Measurements from ENCODE around the gene AQR.
"Not testable (repeated sequence)": the region's sequence is repeated elsewhere in the genome, so short reads cannot be mapped to it uniquely, and the experiment has no call there.

- TF ChIP-seq, protein P1, sequence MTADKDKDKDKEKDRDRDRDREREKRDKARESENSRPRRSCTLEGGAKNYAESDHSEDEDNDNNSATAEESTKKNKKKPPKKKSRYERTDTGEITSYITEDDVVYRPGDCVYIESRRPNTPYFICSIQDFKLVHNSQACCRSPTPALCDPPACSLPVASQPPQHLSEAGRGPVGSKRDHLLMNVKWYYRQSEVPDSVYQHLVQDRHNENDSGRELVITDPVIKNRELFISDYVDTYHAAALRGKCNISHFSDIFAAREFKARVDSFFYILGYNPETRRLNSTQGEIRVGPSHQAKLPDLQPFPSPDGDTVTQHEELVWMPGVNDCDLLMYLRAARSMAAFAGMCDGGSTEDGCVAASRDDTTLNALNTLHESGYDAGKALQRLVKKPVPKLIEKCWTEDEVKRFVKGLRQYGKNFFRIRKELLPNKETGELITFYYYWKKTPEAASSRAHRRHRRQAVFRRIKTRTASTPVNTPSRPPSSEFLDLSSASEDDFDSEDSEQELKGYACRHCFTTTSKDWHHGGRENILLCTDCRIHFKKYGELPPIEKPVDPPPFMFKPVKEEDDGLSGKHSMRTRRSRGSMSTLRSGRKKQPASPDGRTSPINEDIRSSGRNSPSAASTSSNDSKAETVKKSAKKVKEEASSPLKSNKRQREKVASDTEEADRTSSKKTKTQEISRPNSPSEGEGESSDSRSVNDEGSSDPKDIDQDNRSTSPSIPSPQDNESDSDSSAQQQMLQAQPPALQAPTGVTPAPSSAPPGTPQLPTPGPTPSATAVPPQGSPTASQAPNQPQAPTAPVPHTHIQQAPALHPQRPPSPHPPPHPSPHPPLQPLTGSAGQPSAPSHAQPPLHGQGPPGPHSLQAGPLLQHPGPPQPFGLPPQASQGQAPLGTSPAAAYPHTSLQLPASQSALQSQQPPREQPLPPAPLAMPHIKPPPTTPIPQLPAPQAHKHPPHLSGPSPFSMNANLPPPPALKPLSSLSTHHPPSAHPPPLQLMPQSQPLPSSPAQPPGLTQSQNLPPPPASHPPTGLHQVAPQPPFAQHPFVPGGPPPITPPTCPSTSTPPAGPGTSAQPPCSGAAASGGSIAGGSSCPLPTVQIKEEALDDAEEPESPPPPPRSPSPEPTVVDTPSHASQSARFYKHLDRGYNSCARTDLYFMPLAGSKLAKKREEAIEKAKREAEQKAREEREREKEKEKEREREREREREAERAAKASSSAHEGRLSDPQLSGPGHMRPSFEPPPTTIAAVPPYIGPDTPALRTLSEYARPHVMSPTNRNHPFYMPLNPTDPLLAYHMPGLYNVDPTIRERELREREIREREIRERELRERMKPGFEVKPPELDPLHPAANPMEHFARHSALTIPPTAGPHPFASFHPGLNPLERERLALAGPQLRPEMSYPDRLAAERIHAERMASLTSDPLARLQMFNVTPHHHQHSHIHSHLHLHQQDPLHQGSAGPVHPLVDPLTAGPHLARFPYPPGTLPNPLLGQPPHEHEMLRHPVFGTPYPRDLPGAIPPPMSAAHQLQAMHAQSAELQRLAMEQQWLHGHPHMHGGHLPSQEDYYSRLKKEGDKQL (CRISPR knock-in tag; IDR thresholded peaks at IDR 0.05; ENCODE audit: low read depth): not testable (repeated sequence)
- TF ChIP-seq CBX1 (IDR thresholded peaks at IDR 0.05; ENCODE audit: low read depth); ZBTB33 (CRISPR knock-in tag; IDR thresholded peaks at IDR 0.05); RAD21 (CRISPR knock-in tag; IDR thresholded peaks at IDR 0.05); ZNF749 (CRISPR knock-in tag; IDR thresholded peaks at IDR 0.05; ENCODE audit: borderline replicate concordance); CTCF (CRISPR knock-in tag; IDR thresholded peaks at IDR 0.05); HNF4A (CRISPR knock-in tag; IDR thresholded peaks at IDR 0.05); ETV5 (CRISPR knock-in tag; IDR thresholded peaks at IDR 0.05; ENCODE audit: borderline replicate concordance): not testable (repeated sequence)
- TF ChIP-seq, protein P2, sequence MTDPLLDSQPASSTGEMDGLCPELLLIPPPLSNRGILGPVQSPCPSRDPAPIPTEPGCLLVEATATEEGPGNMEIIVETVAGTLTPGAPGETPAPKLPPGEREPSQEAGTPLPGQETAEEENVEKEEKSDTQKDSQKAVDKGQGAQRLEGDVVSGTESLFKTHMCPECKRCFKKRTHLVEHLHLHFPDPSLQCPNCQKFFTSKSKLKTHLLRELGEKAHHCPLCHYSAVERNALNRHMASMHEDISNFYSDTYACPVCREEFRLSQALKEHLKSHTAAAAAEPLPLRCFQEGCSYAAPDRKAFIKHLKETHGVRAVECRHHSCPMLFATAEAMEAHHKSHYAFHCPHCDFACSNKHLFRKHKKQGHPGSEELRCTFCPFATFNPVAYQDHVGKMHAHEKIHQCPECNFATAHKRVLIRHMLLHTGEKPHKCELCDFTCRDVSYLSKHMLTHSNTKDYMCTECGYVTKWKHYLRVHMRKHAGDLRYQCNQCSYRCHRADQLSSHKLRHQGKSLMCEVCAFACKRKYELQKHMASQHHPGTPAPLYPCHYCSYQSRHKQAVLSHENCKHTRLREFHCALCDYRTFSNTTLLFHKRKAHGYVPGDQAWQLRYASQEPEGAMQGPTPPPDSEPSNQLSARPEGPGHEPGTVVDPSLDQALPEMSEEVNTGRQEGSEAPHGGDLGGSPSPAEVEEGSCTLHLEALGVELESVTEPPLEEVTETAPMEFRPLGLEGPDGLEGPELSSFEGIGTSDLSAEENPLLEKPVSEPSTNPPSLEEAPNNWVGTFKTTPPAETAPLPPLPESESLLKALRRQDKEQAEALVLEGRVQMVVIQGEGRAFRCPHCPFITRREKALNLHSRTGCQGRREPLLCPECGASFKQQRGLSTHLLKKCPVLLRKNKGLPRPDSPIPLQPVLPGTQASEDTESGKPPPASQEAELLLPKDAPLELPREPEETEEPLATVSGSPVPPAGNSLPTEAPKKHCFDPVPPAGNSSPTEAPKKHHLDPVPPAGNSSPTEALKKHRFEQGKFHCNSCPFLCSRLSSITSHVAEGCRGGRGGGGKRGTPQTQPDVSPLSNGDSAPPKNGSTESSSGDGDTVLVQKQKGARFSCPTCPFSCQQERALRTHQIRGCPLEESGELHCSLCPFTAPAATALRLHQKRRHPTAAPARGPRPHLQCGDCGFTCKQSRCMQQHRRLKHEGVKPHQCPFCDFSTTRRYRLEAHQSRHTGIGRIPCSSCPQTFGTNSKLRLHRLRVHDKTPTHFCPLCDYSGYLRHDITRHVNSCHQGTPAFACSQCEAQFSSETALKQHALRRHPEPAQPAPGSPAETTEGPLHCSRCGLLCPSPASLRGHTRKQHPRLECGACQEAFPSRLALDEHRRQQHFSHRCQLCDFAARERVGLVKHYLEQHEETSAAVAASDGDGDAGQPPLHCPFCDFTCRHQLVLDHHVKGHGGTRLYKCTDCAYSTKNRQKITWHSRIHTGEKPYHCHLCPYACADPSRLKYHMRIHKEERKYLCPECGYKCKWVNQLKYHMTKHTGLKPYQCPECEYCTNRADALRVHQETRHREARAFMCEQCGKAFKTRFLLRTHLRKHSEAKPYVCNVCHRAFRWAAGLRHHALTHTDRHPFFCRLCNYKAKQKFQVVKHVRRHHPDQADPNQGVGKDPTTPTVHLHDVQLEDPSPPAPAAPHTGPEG (CRISPR knock-in tag; IDR thresholded peaks at IDR 0.05): not testable (repeated sequence)
- TF ChIP-seq, protein P3, sequence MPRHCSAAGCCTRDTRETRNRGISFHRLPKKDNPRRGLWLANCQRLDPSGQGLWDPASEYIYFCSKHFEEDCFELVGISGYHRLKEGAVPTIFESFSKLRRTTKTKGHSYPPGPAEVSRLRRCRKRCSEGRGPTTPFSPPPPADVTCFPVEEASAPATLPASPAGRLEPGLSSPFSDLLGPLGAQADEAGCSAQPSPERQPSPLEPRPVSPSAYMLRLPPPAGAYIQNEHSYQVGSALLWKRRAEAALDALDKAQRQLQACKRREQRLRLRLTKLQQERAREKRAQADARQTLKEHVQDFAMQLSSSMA (CRISPR knock-in tag; IDR thresholded peaks at IDR 0.05): not testable (repeated sequence)
These were observed 162.3 kb downstream of the AQR start for GRCh38 chr15:34807241-34807640.
